ENCODE data around the gene HCN1.
"Not testable (repeated sequence)": the region's sequence is repeated elsewhere in the genome, so short reads cannot be mapped to it uniquely, and the experiment has no call there.

Gene HCN1

GRCh38 chr5:45376417-45376816 lies 319.8 kb downstream of the HCN1 start:
- no peaks in the 10 kb centered on the region for H3K79me2 ChIP-seq (ENCODE audit: control insufficient read depth, low read length)
- no peaks in the 10 kb centered on the region for H3K4me1 ChIP-seq (ENCODE audit: control insufficient read depth, low read length)
- H3F3A ChIP-seq (ENCODE audit: control insufficient read depth, insufficient read depth): no peaks in the 10 kb centered on the region
- H3K36me3 ChIP-seq (ENCODE audit: control insufficient read depth, low read length): no peaks in the 10 kb centered on the region
- no peaks in the 10 kb centered on the region for H4K20me1 ChIP-seq (ENCODE audit: control insufficient read depth, insufficient read depth, low read depth, low read length)
- TF ChIP-seq CTCF (IDR thresholded peaks at IDR 0.05; ENCODE audit: low read depth, low read length, poor library complexity, severe bottlenecking): no peak
- no peak for TF ChIP-seq EZH2phosphoT487 (IDR thresholded peaks at IDR 0.05; ENCODE audit: borderline replicate concordance, low read length)
- H3K4me3 ChIP-seq (ENCODE audit: low read length): no peak overlapping the region
- H3K27ac ChIP-seq (ENCODE audit: low read depth, low read length): no peak overlapping the region
- H3K9me3 ChIP-seq (ENCODE audit: control insufficient read depth, insufficient read depth, low read length): no peaks in the 10 kb centered on the region
- no peak overlapping the region for H3K4me2 ChIP-seq (ENCODE audit: low read length)
- H3K27me3 ChIP-seq (ENCODE audit: control insufficient read depth, low read length): no peaks in the 10 kb centered on the region
- H3K9me2 ChIP-seq (replicated peaks; ENCODE audit: control insufficient read depth, low read length): no peaks in the 10 kb centered on the region

GRCh38 chr5:45372629-45373028 lies 323.6 kb downstream of the HCN1 start:
- TF ChIP-seq CTCF (IDR thresholded peaks at IDR 0.05; ENCODE audit: low read depth, low read length, poor library complexity, severe bottlenecking): no peak
- TF ChIP-seq EZH2phosphoT487 (IDR thresholded peaks at IDR 0.05; ENCODE audit: borderline replicate concordance, low read length): no peak
- H4K20me1 ChIP-seq (ENCODE audit: control insufficient read depth, insufficient read depth, low read depth, low read length): no peaks in the 10 kb centered on the region
- no peaks in the 10 kb centered on the region for H3K27me3 ChIP-seq (ENCODE audit: control insufficient read depth, low read length)
- H3K9me3 ChIP-seq (ENCODE audit: control insufficient read depth, insufficient read depth, low read length): no peaks in the 10 kb centered on the region
- H3K27ac ChIP-seq (ENCODE audit: low read depth, low read length): no peak overlapping the region
- no peak overlapping the region for H3K4me2 ChIP-seq (ENCODE audit: low read length)
- H3K4me3 ChIP-seq (ENCODE audit: low read length): no peak overlapping the region
- no peaks in the 10 kb centered on the region for H3K36me3 ChIP-seq (ENCODE audit: control insufficient read depth, low read length)
- no peaks in the 10 kb centered on the region for H3K79me2 ChIP-seq (ENCODE audit: control insufficient read depth, low read length)
- H3K9me2 ChIP-seq (replicated peaks; ENCODE audit: control insufficient read depth, low read length): no peaks in the 10 kb centered on the region
- H3K4me1 ChIP-seq (ENCODE audit: control insufficient read depth, low read length): no peaks in the 10 kb centered on the region
- H3F3A ChIP-seq (ENCODE audit: control insufficient read depth, insufficient read depth): no peaks in the 10 kb centered on the region

- not testable (repeated sequence) for H3K27me3 ChIP-seq (ENCODE audit: control insufficient read depth, low read length); H3K4me2 ChIP-seq (ENCODE audit: low read length); H3K79me2 ChIP-seq (ENCODE audit: control insufficient read depth, low read length); H3K9me3 ChIP-seq (ENCODE audit: control insufficient read depth, insufficient read depth, low read length); H3K9me2 ChIP-seq (replicated peaks; ENCODE audit: control insufficient read depth, low read length); H4K20me1 ChIP-seq (ENCODE audit: control insufficient read depth, insufficient read depth, low read depth, low read length); H3K4me3 ChIP-seq (ENCODE audit: low read length); H3K27ac ChIP-seq (ENCODE audit: low read depth, low read length); H3K4me1 ChIP-seq (ENCODE audit: control insufficient read depth, low read length); H3K36me3 ChIP-seq (ENCODE audit: control insufficient read depth, low read length); H3F3A ChIP-seq (ENCODE audit: control insufficient read depth, insufficient read depth)
Observed at GRCh38 chr5:45371423-45371822, 324.8 kb downstream of the HCN1 start.

- H3K9me3 ChIP-seq (ENCODE audit: control insufficient read depth, insufficient read depth, low read length): no peaks in the 10 kb centered on the region
- no peaks in the 10 kb centered on the region for H3K79me2 ChIP-seq (ENCODE audit: control insufficient read depth, low read length)
- no peak overlapping the region for H3K27ac ChIP-seq (ENCODE audit: low read depth, low read length)
- no peaks in the 10 kb centered on the region for H3K36me3 ChIP-seq (ENCODE audit: control insufficient read depth, low read length)
- H3K27me3 ChIP-seq (ENCODE audit: control insufficient read depth, low read length): no peaks in the 10 kb centered on the region
- H3K4me3 ChIP-seq (ENCODE audit: low read length): no peak overlapping the region
- TF ChIP-seq CTCF (IDR thresholded peaks at IDR 0.05; ENCODE audit: low read depth, low read length, poor library complexity, severe bottlenecking) (no peak), EZH2phosphoT487 (IDR thresholded peaks at IDR 0.05; ENCODE audit: borderline replicate concordance, low read length) (no peak)
- no peaks in the 10 kb centered on the region for H3K9me2 ChIP-seq (replicated peaks; ENCODE audit: control insufficient read depth, low read length)
- H3K4me2 ChIP-seq (ENCODE audit: low read length): no peak overlapping the region
- H4K20me1 ChIP-seq (ENCODE audit: control insufficient read depth, insufficient read depth, low read depth, low read length): no peaks in the 10 kb centered on the region
- H3F3A ChIP-seq (ENCODE audit: control insufficient read depth, insufficient read depth): no peaks in the 10 kb centered on the region
- no peaks in the 10 kb centered on the region for H3K4me1 ChIP-seq (ENCODE audit: control insufficient read depth, low read length)
Observed at GRCh38 chr5:45355189-45355992, 340.8 kb downstream of the HCN1 start.
